ENCODE results near the gene CLDN10.
"Not testable (repeated sequence)": the region's sequence is repeated elsewhere in the genome, so short reads cannot be mapped to it uniquely, and the experiment has no call there.

Gene CLDN10

DNA sequence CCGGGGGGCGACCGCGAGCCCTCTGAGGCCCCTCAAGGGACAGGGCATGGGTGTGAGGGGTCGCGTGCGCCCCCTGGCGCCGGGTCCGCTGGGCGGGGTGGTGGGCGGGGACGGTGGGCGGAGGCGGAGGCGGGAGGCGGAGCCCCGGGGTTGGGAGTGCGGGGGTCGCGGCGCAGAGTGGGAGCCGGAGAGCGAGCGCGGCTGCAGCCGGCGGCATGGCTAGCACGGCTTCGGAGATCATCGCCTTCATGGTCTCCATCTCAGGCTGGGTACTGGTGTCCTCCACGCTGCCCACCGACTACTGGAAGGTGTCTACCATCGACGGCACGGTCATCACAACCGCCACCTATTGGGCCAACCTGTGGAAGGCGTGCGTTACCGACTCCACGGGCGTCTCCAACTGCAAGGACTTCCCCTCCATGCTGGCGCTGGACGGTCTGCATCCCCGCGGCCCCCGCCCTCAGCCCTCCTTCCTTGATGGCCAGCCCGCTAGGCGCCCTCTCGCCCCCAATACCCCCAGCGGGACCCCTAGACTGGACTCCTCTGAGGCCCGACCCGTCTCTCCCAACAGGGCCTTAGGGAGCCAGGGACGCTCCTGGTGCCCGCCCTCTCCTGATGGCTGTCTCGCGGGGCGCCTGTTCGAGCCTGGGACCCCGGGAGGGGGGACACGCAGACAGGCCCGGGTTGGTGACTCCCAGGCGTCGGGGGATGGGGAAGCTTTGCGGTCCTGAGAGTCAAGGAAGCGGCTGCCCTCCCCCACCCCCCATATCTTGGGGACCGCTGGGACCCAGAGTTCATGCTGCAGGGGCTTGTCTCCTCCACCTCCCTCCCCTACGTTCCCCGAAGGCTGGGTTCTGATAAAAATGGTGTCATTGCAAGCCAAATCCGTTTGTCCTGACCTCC, at the start of gene CLDN10:
TSS of gene CLDN10 (plus strand) at position 182 of the 903 bp plus-strand sequence. CDS start at position 216, 34 bp downstream.
- DNase-seq (ENCODE audit: low read depth in 3 of 3): no peak

DNA sequence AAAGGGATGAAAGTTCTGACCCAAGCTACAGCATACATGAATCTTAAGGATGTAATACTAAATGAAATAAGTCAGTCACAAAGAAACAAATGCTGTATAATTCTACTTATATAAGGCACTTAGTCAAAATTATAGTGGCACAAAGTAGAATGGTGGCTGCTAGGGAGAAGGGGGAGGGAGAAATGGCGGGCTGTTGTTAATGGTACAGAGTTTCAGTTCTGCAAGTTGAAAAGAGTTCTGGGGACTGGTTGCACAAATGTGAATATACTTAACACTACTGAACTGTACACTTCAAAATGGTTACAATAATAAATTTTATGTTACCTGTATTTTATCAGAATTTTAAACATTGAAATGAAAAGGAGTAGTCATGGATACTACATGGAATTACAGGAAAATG, 48.9 kb upstream of the CLDN10 start:
- DNase-seq (ENCODE audit: low read depth in 3 of 3): no peak

DNA sequence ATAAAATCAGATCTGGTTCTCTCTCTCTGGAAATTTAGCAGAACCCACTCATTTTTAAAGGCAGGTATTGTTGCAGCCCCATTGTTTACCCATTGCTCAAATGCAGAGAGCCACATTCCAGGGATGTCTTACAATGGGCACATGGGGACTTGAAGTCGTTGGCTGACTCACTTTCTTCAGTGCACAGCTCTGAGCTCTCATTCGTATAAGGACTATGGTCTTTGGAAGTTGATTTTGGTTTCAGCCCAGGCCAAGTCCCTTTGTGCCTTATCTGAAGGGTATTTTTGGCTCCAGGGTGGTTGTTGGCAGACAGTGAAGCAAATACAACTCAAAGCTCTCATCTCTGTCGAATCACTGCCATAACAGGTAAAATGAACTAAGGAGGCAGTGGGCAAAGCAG, 47.3 kb upstream of the CLDN10 start:
- no peak for DNase-seq (ENCODE audit: low read depth in 3 of 3)

DNA sequence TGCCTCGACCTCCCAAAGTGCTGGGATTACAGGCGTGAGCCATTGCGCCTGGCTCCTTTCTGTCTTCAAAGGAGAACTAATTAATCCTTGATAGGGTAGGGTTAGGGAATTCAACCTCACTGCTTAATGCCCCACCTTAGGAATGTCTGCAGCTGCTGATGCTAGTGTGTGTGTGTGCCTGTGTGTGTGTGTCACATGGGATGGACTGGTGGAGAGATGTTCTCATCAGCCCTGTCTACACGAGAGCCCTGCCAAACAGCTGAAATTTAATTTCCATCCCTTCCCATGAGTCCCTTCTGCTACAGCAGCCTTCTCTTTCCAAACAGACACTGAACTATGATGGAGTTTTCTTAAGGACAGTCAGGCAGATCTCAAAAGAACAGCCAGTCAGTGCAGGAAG, 46.5 kb upstream of the CLDN10 start:
- DNase-seq (ENCODE audit: low read depth in 3 of 3): no peak

DNA sequence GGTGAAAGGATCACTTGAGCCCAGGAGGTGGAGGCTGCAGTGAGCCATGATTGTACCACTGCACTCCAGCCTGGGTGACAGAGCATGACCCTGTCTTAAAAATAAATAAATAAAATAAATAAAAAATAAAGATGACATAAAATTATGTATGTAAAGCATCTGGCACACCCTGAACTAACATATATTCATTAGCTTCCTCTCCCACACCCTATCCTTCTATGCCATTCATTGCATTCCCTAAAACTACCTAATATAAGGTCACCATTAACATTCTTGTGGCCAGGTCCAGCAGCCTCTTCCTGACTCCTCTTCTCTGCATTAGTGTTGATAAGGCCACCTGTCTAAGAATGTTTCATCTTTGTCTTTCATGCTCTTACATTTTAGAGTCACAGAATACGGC, 44.5 kb upstream of the CLDN10 start:
- no peak for DNase-seq (ENCODE audit: low read depth in 3 of 3)

- DNase-seq (ENCODE audit: low read depth in 3 of 3): no peak
These were observed 43.5 kb upstream of the CLDN10 start for GRCh38 chr13:95508996-95509395.

DNA sequence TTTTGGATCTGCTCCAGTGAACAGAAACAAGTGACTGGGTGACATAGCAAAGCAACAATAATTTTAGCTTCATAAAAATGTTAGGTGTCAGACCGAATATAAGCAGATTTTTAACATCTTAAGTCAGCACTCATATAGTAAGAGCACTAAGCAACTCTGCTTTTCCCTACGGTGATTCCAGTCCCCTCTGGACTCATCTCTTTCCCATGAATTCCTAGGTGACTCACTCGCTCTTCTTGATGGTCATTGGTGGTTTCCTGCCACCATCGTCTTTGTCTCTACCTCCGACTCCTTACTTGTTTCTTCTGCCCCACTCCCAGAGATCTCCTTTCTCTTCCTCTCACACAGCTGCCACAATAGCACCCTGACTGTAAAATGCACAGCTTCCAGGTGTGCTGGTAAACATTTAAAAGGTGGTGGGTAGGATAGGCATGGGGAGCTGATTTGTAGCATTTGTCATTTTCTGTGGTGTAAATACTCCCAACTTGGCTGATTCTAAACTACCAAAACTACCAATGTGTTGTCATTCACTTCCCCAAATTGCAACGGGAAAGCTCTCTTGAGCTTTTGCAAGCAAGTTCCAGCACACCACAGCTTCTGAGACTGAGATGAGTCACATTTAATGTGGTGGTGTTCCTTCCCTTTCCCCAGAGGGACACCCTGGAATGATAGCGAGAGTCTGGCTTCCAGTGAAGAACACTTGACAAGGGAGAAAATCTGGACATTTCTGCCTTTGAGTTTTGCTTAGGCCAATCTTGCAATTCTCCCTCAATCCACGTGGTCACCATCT, 42.8 kb upstream of the CLDN10 start:
- DNase-seq (ENCODE audit: low read depth in 3 of 3): no peak

GRCh38 chr13:95510950-95511349, 41.6 kb upstream of the CLDN10 start:
- DNase-seq (ENCODE audit: low read depth in 3 of 3): no peak

GRCh38 chr13:95512424-95512823, 40.1 kb upstream of the CLDN10 start:
- DNase-seq (ENCODE audit: low read depth in 3 of 3): no peak

DNA sequence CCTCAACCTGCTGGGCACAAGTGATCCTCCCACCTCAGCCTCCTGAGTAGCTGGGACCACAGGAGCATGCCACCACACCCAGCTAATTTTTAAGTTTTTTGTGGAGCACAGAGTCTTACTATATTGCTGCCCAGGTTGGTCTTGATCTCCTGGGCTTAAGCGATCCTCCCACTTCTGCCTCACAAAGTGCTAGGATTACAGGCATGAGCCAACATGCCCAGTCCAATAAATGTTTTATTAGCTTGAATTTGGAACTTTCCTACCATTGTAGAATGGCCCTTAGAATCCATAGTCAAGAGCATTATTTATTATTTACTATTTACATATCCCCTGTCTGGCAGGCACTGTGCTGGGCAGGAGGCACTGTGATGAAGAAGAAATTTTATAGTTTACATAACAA, 39.6 kb upstream of the CLDN10 start:
- no peak for DNase-seq (ENCODE audit: low read depth in 3 of 3)

GRCh38 chr13:95515606-95516005, 36.9 kb upstream of the CLDN10 start:
- not testable (repeated sequence) for DNase-seq (ENCODE audit: low read depth in 3 of 3)

- no peak for DNase-seq (ENCODE audit: low read depth in 3 of 3)
These were observed 36.5 kb upstream of the CLDN10 start for GRCh38 chr13:95516021-95516420.

DNA sequence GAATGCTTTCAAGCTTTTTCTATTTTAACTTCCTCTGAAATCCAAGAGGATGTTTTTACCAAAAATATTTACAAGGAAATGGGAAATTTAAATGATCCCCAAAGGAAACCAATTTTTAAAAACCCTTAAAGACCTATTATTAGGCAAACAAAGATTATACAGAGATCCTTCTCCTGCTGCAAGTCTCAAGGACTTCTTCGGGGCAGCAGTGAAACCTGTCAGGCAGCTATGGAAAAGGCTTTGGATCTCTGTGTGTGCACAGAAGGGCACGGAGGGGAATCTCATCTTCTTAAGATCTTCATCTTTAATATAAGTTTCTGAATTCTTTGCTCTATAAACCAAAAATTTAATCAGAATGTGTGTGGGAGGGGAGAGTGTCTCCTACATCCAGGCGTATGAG, 36.0 kb upstream of the CLDN10 start:
- no peak for DNase-seq (ENCODE audit: low read depth in 3 of 3)

- DNase-seq (ENCODE audit: low read depth in 3 of 3): no peak
These were observed 28.9 kb upstream of the CLDN10 start for GRCh38 chr13:95523598-95523997.

- DNase-seq (ENCODE audit: low read depth in 3 of 3): no peak
These were observed 28.1 kb upstream of the CLDN10 start for GRCh38 chr13:95524264-95524901.

GRCh38 chr13:95527955-95528354, 24.6 kb upstream of the CLDN10 start:
- DNase-seq (ENCODE audit: low read depth in 3 of 3): no peak

DNA sequence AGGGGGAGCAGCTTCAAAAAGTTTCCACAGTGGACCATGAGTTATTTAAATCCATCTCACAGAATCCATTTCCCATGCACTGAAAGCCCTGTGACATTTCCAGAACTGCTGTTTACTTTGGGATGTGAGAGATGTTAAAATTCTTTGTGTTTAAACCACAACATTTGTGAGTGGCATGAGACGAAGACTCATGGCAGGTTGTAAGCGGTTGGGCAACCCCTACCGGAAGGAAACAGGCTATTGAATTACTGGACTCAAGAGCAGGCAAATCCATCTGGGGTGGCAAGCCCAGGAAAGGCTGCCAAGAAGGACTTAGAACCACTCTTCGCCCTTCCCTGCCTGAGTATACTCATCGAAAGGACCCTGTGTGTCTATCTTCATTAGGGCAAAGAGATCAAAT, 22.3 kb upstream of the CLDN10 start:
- no peak for DNase-seq (ENCODE audit: low read depth in 3 of 3)

DNA sequence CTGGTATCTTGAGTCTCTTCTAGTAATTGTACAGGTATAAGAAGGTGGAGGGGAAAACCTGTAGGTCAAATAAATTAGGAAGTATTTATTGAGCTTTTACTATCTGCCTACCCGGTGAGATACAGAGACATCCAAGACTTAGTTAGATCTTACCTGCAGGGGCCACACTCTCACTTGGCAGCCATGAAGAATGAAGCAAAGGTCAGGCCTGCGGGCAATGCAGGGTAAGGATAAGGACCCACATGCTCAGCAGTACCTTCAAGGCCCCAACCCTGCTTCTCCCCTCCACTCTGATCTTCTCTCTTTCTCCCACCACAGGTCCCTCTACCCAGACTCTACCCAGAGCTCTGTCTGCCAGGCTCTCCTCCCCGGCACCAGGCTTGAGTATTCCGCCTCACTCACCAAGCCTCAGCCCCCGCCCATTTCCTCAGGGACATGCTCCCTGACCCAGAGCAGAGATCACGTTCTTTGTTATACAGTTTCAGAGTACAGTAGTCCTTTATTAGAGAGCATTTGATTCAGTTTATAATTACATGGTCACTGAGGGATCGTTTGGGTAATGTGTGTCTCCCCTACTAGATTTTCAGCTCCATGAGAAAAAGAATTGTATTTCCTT, 18.9 kb upstream of the CLDN10 start:
- DNase-seq (ENCODE audit: low read depth in 3 of 3): no peak

DNA sequence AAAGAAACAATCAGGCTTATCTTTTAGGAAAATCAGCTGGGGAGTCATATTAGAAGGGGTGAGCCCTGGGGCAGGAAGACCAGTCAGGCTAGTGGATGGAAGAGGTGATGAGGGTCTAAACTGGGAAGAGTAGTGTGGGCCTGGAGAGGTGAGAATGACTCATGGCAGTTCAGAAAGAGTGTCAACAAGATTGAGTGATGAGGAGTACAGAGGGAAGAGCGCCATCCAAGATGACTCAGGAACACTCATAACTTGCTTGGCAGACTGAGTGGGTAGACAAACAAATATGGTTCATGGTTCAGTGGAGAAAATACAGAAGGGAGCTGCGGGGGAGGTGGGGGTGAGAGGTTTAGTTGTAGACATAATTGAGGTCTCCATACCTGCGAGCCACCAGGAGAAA, 17.3 kb upstream of the CLDN10 start:
- DNase-seq (ENCODE audit: low read depth in 3 of 3): no peak

GRCh38 chr13:95536632-95537241, 15.8 kb upstream of the CLDN10 start:
- DNase-seq (ENCODE audit: low read depth in 3 of 3): no peak

- no peak for DNase-seq (ENCODE audit: low read depth in 3 of 3)
These were observed 11.6 kb upstream of the CLDN10 start for GRCh38 chr13:95540888-95541287.

DNA sequence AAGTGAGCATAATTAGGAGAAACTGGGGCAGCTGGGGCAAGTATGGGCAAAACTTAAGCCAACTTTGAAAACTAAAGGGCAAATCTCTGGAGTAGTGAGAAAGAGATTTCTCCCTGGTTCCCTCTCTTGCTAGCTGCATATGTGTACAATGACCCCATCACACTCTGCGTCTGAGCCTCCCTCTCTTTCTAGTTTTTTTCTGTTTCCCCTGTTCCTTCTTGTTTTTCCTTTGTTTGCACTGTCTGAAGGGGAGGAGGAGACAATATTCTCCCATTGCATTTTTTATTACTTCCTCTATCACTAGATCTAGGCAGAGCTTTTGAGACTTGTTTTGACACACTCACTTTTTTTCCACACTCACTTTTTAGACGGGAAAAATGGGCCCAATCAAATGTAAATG, 11.2 kb upstream of the CLDN10 start:
- DNase-seq (ENCODE audit: low read depth in 3 of 3): no peak

All from stimulated activated CD4-positive, alpha-beta T cell treated with anti-CD3 and anti-CD28 coated beads, TNF-alpha, amount 100 ng/mL, for 48 hours (primary cell).